GM18505 (cell line): ENCODE measurements around the gene BLACAT1.
"Not testable (repeated sequence)": the region's sequence is repeated elsewhere in the genome, so short reads cannot be mapped to it uniquely, and the experiment has no call there.

Source experiments
- ATAC-seq: cut with Tn5 transposase; IDR thresholded peaks from one replicate; pipeline ENCODE4 v1.9.1; 2021; ENCODE audit not compliant: unreplicated experiment
- POLR2A ChIP-seq: IDR thresholded peaks from 4 replicates; pipeline ENCODE4 v1.6.1; 2011; ENCODE audit warnings: borderline replicate concordance; ENCODE audit not compliant: insufficient read depth, insufficient read length; ENCODE audit errors: extremely low read depth

The BLACAT1 gene

GRCh38 chr1:205493241-205494085, 37.6 kb upstream of the BLACAT1 start:
- no peak for ATAC-seq
- TF ChIP-seq POLR2A: no peak

GRCh38 chr1:205492774-205493173, 36.9 kb upstream of the BLACAT1 start:
- TF ChIP-seq POLR2A: no peak
- ATAC-seq: no peak

- ATAC-seq: no peak
- TF ChIP-seq POLR2A: no peak
Measured at GRCh38 chr1:205492201-205492667, 36.4 kb upstream of the BLACAT1 start.

- no peak for TF ChIP-seq POLR2A
- ATAC-seq: no peak
Measured at GRCh38 chr1:205491794-205492193, 35.9 kb upstream of the BLACAT1 start.

- TF ChIP-seq POLR2A: no peak
- ATAC-seq: no peak
Measured at GRCh38 chr1:205488074-205488723, 32.4 kb upstream of the BLACAT1 start.

- no peak for ATAC-seq
Measured at GRCh38 chr1:205486258-205486657, 30.4 kb upstream of the BLACAT1 start.

GRCh38 chr1:205484985-205485967, 29.4 kb upstream of the BLACAT1 start:
- no peak for ATAC-seq
- no peak for TF ChIP-seq POLR2A

More at GRCh38 chr1:205486258-205486657, 30.4 kb upstream of the BLACAT1 start:
- TF ChIP-seq POLR2A: no peak

GRCh38 chr1:205483372-205483771, 27.5 kb upstream of the BLACAT1 start:
- no peak for TF ChIP-seq POLR2A
- ATAC-seq: no peak

GRCh38 chr1:205482587-205482986, 26.7 kb upstream of the BLACAT1 start:
- not testable (repeated sequence) for ATAC-seq

- no peak for ATAC-seq
- no peak for TF ChIP-seq POLR2A
Measured at GRCh38 chr1:205481629-205482151, 25.8 kb upstream of the BLACAT1 start.

- TF ChIP-seq POLR2A: no peak
- ATAC-seq: no peak
Measured at GRCh38 chr1:205481218-205481617, 25.4 kb upstream of the BLACAT1 start.

- ATAC-seq: no peak
Measured at GRCh38 chr1:205480349-205480985, 24.6 kb upstream of the BLACAT1 start.

GRCh38 chr1:205478985-205479384, 23.1 kb upstream of the BLACAT1 start:
- ATAC-seq: not testable (repeated sequence)

More at GRCh38 chr1:205480349-205480985, 24.6 kb upstream of the BLACAT1 start:
- no peak for TF ChIP-seq POLR2A
